GM04504 (cell line): Measurements from ENCODE around the gene ZNF841.
"Not testable (repeated sequence)": the region's sequence is repeated elsewhere in the genome, so short reads cannot be mapped to it uniquely, and the experiment has no call there.

ENCODE experiments used
- DNase-seq: peaks from one replicate; pipeline ENCODE4 v3.0.0-alpha.2; 2012; ENCODE audit warnings: low read depth

Gene ZNF841

GRCh38 chr19:52066258-52066863, 29.2 kb downstream of the ZNF841 start:
- no peak for DNase-seq

- DNase-seq: no peak
Observed at GRCh38 chr19:52065399-52065798, 30.2 kb downstream of the ZNF841 start.

GRCh38 chr19:52056480-52056879, 39.1 kb downstream of the ZNF841 start:
- not testable (repeated sequence) for DNase-seq

- not testable (repeated sequence) for DNase-seq
Observed at GRCh38 chr19:52051736-52052135, 43.8 kb downstream of the ZNF841 start.

DNA sequence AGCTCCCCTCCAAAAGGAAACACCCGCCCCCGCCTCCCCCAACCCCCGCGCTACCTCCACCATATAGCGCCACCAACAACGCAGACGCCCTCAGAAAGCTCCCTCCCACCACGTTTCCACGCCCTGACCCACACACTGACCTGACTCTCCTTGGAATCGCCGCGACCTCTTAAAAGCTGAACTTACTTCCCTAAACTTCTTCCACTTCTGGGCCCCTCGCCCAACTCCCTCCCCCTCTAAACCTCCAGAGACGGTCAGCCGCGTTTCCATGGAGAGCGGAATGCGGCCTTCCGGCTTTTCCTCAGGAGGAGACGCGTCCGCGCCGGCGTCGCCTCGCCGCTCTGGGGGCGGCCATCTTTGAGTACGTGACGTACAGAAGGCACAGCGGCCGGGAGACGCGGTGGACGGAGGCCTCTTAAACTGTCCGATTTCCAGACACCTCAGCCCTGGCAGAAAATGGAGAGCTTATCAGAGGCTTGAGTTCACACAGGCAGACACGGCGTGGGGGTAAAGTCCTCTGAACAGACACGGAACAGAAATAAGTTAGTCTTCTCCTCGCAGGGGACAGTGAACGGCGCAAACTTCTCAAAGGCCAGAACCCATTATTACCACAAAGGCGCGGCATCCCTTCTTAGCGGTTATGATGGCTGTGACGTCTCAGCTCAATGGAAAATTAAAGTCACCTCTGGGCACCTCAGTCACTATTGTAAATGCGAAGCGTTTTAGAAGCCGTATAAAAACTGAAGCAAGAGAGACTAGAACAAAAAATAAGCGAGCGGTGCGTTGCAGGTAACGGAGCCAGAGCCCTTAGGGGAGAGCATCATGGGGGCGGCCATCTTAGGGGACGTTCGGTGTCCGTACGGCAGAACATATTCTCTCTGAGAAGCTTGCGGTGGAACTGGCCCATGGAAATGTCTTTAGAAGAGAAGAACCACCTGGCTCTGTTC, 46.7 kb downstream of the ZNF841 start, which contains the start of gene ZNF432:
Gene ZNF432, minus strand, starts transcription at position 284 of the 947 bp plus-strand sequence. CDS start 1,970 bp downstream, outside the sequence.
- peak; percentile 87 for DNase-seq

DNA sequence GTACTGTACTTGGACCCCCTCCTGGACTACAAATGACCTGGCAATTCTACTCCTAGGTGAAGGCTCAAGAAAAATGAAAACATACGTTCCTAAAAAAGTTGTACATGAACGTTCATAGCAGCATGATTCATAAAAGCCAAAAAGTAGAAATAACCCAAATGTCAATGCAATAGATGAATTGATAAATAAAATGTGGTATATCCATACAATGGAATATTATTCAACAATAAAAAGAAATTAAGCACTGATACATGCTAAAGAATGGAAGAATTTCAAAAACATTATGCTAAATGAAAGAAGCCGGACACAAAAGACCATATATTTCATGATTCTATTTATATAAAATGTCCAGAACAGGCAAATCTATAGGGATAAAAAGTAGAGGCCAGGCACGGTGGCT, 56.4 kb downstream of the ZNF841 start:
- no peak for DNase-seq

DNA sequence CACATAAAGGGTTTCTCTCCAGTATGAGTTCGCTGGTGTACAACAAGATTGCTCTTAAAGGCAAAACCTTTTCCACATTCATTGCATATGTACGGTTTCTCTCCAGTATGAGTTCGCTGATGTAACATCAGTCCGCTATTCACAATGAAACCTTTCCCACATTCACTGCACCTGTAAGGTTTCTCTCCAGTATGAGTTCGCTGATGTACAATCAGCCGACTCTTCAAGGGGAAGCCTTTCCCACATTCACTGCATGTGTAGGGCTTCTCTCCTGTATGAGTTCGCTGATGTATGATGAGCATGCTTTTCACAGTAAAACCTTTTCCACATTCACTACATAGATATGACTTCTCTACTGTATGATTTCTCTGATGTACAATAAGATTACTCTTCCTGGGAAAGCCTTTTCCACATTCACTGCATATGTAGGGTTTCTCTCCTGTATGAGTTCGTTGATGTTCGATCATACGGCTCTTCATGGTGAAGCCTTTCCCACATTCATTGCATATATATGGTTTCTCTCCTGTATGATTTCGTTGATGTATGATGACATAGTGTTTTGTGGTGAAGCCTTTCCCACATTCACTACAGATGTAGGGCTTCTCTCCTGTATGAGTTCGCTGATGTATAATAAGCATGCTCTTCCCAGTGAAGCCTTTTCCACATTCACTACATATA, 61.4 kb downstream of the ZNF841 start:
- no peak for DNase-seq

DNA sequence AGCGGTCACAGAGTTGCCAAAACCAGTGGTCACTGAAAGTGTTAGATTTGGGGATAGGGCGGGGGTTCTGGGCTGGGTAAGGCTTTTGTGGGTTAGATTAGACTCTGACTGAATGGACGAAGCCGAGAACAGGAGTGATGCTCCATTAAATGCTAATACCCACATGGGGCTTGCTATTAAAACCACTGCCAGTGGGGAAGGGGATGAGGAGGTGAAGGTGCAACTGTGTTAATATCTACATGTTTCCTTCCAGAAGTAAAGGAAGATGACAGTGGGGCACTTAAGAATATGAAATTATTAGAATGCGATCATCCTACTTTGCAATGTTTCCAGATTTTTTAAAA, 66.8 kb downstream of the ZNF841 start:
- no peak for DNase-seq

- peak; percentile 75 for DNase-seq
Observed at GRCh38 chr19:52028027-52028779, 67.4 kb downstream of the ZNF841 start, which contains the start of gene ZNF614. Gene ZNF614 (minus strand): TSS chr19:52028379. CDS start chr19:52025745, 2,634 bp downstream.

GRCh38 chr19:52026255-52026990, 69.1 kb downstream of the ZNF841 start:
- not testable (repeated sequence) for DNase-seq

DNA sequence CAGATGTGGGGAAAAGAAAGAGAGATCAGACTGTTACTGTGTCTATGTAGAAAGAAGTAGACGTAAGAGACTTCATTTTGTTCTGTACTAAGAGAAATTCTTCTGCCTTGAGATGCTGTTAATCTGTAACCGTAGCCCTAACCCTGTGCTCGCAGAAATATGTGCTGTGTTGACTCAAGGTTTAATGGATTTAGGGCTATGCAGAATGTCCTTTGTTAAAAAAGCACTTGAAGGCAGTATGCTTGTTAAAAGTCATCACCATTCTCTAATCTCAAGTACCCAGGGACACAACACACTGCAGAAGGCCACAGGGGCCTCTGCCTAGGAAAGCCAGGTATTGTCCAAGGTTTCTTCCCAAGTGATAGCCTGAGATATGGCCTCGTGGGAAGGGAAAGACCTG, 71.1 kb downstream of the ZNF841 start:
- DNase-seq: not testable (repeated sequence)

DNA sequence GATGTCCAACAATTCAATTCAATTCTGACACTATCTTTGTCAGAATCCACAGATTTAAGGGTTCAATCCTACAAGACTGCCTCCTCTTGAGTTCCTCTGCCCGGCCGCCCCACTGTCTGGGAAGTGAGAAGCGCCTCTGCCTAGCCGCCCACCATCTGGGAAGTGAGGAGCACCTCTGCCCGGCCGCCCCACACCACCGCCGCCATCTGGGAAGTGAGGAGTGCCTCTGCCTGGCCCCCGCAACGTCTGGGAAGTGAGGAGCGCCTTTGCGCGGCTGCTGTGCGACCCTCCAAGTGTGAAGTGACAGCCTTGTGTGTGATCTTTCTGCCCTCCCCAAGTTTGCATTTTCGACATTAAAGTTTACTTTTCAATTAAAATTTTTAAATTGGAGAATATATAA, 73.4 kb downstream of the ZNF841 start:
- no peak for DNase-seq

DNA sequence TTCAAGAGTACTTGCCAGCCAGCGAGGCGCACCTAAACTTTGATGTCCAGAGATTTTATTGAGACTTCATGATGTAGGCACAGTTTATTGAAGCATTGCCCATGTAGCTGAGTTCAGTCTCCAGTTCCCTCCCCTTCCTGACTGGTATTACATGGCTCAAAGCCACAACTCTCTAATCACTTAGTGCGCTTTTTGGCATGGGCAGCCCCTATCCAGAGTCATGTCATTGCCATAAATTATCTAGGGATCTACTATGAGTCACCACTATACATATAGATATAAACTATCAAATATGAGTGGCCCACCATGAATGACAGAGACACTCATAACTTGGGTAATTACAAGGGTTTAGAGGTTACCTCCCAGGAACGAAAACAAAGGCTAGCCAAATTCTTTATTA, 75.1 kb downstream of the ZNF841 start:
- DNase-seq: no peak
